ELF-1 (cell line): ENCODE measurements around the gene NPFFR1.
"Not testable (repeated sequence)": the region's sequence is repeated elsewhere in the genome, so short reads cannot be mapped to it uniquely, and the experiment has no call there.

Experiments
- DNase-seq: peaks from one replicate; pipeline ENCODE4 v3.0.0-alpha.2; 2016; ENCODE audit warnings: low read depth, low spot score

Gene NPFFR1

GRCh38 chr10:70286616-70287015 is 2.8 kb upstream of the NPFFR1 start:
- no peak for DNase-seq

GRCh38 chr10:70285476-70285831 is 1.6 kb upstream of the NPFFR1 start:
- no peak for DNase-seq

DNA sequence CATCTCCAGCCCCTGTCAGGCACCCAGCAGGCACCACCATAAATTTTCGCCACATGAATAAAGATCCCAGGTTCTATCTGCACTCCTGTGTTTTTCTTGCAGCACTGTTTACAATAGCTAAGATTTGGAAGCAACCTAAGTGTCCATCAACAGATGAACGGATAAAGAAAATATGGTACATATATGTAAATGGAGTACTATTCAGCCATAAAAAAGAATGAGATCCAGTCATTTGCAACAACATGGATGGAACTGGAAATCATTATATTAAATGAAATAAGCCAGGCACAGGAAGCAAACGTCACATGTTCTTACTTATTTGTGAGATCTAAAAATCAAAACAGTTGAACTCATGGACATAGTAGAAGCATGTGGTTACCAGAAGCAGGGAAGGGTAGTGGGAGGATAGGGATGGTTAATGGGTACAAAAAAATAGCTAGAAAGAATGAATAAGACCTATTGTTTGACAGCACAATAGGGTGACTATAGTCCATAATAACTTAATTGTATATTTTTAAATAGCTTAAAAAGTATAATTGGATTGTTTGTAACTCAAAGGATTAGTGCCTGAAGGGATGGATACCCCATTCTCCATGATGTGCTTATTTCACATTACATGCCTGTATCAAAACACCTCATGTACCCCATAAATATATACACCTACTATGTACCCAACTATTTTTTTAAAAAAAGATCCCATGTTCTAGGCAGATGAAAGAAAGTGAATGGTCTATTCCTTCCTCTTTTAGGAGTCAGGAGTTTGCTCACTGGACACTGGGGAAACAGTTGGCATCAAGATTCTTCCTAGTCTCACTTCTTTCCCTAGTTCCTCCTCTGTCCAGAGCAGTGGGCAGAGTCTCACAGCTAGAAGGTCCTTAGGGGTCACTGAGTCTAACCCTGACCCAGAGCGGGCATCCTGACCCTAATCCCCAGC is 1.0 kb upstream of the NPFFR1 start:
- no peak for DNase-seq

GRCh38 chr10:70283071-70283444 is 746 bp downstream of the NPFFR1 start:
- no peak for DNase-seq

DNA sequence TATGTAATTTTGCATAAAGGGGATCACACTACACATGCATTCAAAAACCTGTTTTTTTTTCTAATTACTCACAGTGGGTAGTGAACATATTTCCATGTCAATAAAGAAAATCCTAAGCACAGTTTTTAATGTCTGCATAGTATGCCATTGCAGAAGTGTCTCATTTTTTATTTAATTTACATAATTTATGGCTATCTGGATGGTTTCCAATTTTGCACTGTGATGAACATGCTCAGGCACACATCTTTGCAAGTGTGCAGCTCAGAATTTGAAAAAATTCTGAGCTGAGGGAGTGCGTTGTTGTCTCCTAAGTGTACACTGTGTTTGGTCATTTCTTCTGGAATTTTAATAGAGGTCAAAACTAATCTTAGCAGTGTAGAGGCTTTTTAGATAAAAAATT is 2.2 kb downstream of the NPFFR1 start:
- DNase-seq: no peak

DNA sequence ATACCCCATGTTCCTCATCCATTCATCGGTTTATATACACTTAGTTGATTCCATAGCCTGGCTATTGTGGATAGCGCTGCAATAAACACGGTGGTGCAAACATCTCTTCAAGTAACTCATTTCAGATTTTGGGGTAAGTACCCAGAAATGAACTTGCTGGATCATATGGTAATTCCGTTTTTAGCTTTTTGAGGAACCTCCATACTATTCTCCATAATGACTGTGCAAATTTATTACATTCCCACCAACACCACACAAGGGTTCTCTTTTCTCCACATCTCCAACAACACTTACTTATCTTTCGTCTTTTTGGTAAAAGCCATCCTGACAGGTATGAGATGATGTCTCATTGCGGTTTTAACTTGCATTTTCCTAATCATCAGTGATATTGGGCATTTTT is 3.7 kb downstream of the NPFFR1 start:
- no peak for DNase-seq

DNA sequence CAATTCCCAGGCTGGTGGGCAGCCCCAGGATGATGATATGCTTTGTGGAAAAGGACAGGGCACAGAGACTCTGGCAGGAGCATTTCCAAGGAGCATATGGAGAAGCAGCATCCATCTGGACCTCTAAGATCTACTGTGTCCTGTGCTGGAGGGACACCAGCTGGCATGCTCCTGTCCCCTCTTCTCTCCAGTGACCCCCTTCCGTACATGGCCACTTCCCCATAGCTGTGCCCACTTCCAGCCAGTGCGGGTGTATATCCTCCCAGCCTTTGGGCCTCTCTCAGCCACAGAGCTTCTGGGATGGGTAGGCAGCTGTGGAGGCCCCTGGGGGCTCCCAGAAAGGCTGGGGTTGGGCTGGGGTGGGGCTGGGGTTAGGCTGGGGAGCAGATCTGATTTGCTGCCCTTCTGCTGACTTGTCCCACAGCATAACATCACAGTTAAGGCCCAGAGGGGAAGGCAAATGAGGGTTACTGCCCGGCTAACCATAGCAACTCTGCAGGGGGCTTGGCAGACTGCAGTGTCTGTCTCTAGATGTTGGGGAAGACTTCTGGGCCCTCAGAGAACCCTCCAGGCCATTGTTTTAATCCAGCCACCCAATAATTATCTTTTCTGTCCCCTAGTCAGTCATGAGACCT is 6.3 kb downstream of the NPFFR1 start:
- no peak for DNase-seq

GRCh38 chr10:70274643-70275042 is 9.2 kb downstream of the NPFFR1 start:
- no peak for DNase-seq

DNA sequence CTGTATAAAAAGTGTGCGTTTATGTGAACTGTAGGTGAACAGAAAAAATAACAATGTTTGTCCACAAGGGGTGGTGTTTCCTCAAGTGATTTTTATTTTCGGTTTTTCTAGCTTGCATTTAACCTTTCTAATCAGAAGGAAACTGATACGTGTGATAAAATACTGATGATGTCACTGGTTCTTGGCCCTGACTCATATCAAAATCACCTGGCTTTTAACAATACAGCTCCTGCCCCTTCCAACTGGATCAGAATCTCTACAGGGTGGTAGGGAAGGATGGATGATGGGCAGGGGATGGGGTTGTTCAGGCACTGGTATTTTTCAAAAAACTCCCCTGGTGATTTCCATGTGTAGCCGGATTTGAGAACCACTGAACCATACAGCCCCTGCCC is 10.9 kb downstream of the NPFFR1 start:
- DNase-seq: no peak

DNA sequence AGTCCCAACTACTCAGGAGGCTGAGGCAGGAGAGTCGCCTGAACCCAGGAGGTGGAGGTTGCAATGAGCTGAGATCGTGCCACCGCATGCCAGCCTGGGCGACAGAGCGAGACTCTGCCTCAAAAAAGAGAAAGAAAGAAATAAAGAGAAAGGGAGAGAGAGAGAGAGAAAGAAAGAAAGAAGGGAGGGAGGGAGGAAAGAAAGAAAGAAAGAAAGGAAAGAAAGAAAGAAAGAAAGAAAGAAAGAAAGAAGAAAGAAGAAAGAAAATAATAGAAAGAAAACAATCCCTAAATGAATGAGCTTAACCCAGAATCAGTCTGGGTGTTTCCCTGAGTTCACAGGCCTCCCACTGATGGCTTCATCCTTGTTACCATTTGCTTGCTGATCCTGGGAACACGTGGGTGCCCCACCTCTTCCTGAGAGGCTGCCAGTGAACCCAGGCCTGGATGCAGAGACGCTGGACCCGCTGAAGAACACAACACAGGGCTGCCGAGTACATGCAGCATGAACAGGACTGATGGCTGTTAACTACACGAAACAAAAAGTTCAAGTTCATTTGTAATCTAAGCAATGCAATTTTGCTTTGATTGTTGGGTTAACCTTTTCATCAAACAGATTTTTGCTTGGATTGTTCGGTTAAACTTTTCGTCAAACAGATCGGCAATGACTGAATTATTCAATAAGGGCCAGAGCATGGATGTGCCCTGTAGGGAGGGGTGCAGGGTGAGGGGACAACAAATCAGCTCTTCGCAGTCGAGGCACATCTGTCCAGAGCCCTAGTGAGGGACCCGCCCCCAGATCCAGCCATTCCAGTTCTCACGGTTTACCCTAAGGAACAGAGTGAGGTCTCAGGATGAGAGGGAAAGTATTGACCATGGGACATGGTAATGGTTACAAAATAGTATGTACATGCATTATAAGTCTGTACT is 11.5 kb downstream of the NPFFR1 start:
- DNase-seq: no peak

DNA sequence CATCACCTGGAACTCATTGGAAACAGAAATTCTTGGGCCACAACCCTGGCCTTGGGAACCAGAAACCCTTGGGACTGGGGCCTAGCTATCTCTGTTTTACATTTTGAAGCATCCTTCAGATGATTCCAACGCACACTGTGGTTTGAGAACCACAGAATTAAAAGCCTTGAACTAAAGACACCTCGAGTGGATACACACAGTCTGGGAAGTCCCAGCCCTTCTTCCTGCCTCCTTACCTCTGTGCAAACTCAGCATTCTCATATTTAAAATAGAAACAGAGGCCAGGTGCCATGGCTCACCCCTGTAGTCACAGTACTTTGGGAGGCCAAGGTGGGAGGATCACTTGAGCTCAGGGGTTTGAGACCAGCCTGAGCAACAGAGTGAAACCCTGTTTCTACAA is 12.9 kb downstream of the NPFFR1 start:
- DNase-seq: no peak

GRCh38 chr10:70269741-70270140 is 14.1 kb downstream of the NPFFR1 start:
- DNase-seq: no peak

DNA sequence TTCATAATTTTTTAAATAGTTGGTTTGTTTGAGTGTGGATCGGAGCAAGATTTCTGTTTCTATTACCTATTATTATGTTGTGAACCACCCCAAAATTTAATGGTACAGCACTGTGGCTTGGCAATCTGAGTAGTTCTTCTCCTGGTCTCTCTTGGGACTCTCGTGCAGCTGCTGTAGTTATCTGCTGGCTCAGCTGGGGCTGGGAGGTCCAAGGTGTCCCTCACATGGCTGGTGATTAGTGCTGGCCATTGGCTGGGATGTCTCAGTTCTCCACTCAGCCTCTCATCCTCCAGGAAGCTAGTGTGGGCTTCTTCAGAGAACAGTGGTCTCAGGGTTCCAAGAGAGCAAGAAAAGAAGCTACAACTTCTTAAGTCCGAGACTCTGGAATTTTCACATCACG is 15.4 kb downstream of the NPFFR1 start:
- no peak for DNase-seq

GRCh38 chr10:70267161-70267933 is 16.5 kb downstream of the NPFFR1 start:
- DNase-seq: peak; percentile 68

DNA sequence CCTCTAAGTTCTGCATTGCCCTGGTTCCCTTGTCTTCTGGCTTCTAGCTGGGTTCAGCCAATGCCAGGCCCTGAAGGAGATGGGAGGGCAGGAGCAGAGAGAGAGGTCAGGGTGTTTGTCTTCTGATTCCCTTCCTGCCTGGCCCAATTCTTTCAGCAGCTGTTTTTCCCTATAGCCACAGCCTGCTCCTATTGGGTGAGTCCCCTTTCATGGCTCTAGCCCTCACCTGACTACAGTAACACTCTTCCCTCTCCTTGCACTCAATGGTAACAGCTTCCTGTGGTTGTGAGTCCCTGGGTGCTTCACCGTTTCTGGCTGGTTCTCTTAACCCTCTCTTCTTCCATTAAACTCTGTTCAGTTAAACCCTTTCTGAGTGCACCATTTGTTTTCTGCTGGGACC is 17.1 kb downstream of the NPFFR1 start:
- no peak for DNase-seq

DNA sequence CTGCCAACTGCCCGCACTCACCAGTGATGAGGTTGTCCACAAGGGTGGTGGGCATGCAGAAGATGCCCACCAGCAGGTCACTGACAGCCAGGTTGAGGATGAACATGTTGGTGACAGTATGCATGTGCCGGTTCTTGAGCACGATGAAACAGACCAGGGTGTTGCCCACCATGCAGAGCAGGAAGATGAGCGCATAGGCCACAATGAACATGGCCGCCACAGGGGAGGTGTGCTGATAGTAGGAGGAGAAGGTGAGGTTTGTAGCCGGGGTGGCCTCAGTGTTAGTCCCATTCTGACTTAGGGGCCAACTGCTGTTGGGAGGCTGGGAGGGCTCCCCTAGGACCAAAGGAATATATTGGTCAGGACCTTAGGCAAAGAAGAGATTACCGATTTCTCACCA is 17.7 kb downstream of the NPFFR1 start:
- no peak for DNase-seq

GRCh38 chr10:70265032-70265689 is 18.6 kb downstream of the NPFFR1 start:
- peak; percentile 86 for DNase-seq

DNA sequence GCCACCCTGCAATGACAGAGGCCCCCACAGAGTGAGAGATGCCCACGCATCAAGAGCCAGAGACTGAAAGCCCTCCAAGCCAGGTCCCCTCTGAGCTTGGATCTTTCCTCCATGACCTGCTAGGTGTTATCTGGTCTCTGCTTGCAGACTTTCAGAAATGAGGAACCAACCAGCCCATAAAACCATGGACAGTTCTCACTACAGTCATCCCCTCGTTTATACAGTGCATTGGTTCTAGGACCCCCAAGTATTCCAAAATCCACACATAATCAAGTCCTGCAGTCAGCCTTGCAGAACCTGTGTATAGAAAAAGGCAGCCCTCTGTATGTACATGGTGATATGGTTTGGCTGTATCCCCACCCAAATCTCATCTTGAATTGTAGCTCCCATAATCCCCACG is 23.1 kb downstream of the NPFFR1 start:
- no peak for DNase-seq

DNA sequence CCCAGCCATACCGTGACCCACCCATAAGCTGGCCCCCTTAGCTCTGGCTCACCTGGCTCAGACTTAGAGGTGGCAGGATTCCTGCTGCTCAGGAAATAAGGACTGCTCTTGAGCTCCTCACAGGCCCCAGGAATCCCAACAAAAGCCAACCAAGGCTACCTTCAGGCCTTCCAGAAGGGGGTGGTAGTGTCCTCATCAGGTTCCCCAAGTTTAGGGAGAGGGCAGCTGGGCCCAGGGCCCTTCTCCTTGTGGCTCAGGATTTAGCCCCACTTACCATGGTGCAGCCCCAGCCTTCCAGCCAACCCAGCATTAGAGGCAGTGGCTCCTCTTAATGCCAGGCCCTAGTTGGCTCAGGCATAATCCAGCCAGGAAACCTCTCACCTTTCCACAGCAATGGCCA is 23.5 kb downstream of the NPFFR1 start:
- DNase-seq: no peak

DNA sequence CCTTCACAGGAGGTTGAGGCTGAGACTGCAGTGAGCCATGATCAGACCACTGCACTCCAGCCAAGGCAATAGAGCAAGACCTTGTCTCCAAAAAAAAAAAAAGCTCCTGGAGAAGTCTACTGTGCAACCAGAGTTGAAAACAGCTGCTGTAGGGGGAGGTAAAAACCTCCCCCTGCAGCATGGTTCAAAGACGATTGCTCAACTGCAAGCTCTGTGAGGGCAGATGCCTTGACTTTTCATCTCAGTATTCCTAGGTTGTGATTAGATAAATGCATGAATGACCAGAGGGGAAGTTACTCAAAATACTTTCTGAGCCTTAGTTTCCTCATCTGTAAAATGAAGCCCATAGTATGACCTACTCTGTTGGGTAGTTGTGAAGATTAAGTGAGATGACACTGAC is 25.6 kb downstream of the NPFFR1 start:
- no peak for DNase-seq

GRCh38 chr10:70257816-70258215 is 26.0 kb downstream of the NPFFR1 start:
- DNase-seq: not testable (repeated sequence)
